ENCODE results near the gene TMEM132D.

Gene TMEM132D

GRCh38 chr12:129101816-129102215, 802.0 kb downstream of the TMEM132D start:
- no peak for DNase-seq (ENCODE audit: low read depth)

- DNase-seq (ENCODE audit: low read depth), result no peak
These were observed 802.4 kb downstream of the TMEM132D start for GRCh38 chr12:129101404-129101803.

GRCh38 chr12:129097451-129097850, 806.4 kb downstream of the TMEM132D start:
- DNase-seq (ENCODE audit: low read depth), result no peak

- no peak for DNase-seq (ENCODE audit: low read depth)
These were observed 806.9 kb downstream of the TMEM132D start for GRCh38 chr12:129096968-129097367.

- no peak for DNase-seq (ENCODE audit: low read depth)
These were observed 807.6 kb downstream of the TMEM132D start for GRCh38 chr12:129096184-129096583.

- no peak for DNase-seq (ENCODE audit: low read depth)
These were observed 814.2 kb downstream of the TMEM132D start for GRCh38 chr12:129089576-129089975.

- DNase-seq (ENCODE audit: low read depth), result no peak
These were observed 818.7 kb downstream of the TMEM132D start for GRCh38 chr12:129084875-129085826.

GRCh38 chr12:129083121-129083840, 820.5 kb downstream of the TMEM132D start:
- no peak for DNase-seq (ENCODE audit: low read depth)

- no peak for DNase-seq (ENCODE audit: low read depth)
These were observed 821.4 kb downstream of the TMEM132D start for GRCh38 chr12:129082441-129082840.

- DNase-seq (ENCODE audit: low read depth), result no peak
These were observed 822.0 kb downstream of the TMEM132D start for GRCh38 chr12:129081755-129082250.

GRCh38 chr12:129080821-129081220, 823.0 kb downstream of the TMEM132D start:
- DNase-seq (ENCODE audit: low read depth), result no peak

- DNase-seq (ENCODE audit: low read depth), result no peak
These were observed 823.4 kb downstream of the TMEM132D start for GRCh38 chr12:129080391-129080790.

- no peak for DNase-seq (ENCODE audit: low read depth)
These were observed 824.1 kb downstream of the TMEM132D start for GRCh38 chr12:129079719-129080118.

- no peak for DNase-seq (ENCODE audit: low read depth)
These were observed 827.1 kb downstream of the TMEM132D start for GRCh38 chr12:129076441-129077320.

GRCh38 chr12:129075460-129076208, 828.2 kb downstream of the TMEM132D start:
- no peak for DNase-seq (ENCODE audit: low read depth)

GRCh38 chr12:129074379-129074778, 829.4 kb downstream of the TMEM132D start:
- no peak for DNase-seq (ENCODE audit: low read depth)

- DNase-seq (ENCODE audit: low read depth), result no peak
These were observed 830.5 kb downstream of the TMEM132D start for GRCh38 chr12:129073157-129073915.

GRCh38 chr12:129071362-129071761, 832.5 kb downstream of the TMEM132D start:
- DNase-seq (ENCODE audit: low read depth), result no peak

GRCh38 chr12:129069886-129070285, 833.9 kb downstream of the TMEM132D start:
- no peak for DNase-seq (ENCODE audit: low read depth)

- DNase-seq (ENCODE audit: low read depth), result no peak
These were observed 835.1 kb downstream of the TMEM132D start for GRCh38 chr12:129068684-129069083.
